Measurements from ENCODE around the gene NXPH2. TPM values are rescaled to one million over a fixed set of nuclear protein-coding genes. Genes with fewer than 3 reads are reported as not detected.

Gene NXPH2
- total RNA-seq, 2 experiments from 2014 or later, result not detected

- ChIA-PET POLR2A (no interaction called here), CTCF (interaction anchor here (1.0 kb wide), 1 partner anchor 11 kb away, joined by 3 read pairs; no protein-coding TSS in a partner anchor)
- no peak overlapping the region for H3K27ac Mint-ChIP-seq
- H3K4me1 Mint-ChIP-seq (ENCODE audit: low read depth), result peaks cover 3% of the 10 kb centered on the region
- DNase-seq (no peak), ATAC-seq (no peak)
- H3K36me3 Mint-ChIP-seq (ENCODE audit: low read depth), result no peaks in the 10 kb centered on the region
- H3K4me3 Mint-ChIP-seq, result no peak overlapping the region
- intact Hi-C loops (cut with micrococcal nuclease), result no loop called here
- no peaks in the 10 kb centered on the region for H3K9me3 Mint-ChIP-seq
- no peak for TF ChIP-seq CTCF (IDR thresholded peaks at IDR 0.05)
- peaks cover 23% of the 10 kb centered on the region for H3K27me3 Mint-ChIP-seq
Observed at GRCh38 chr2:138775736-138776135, 4.5 kb downstream of the NXPH2 start.

GRCh38 chr2:138771534-138771933 is 8.7 kb downstream of the NXPH2 start:
- no peaks in the 10 kb centered on the region for H3K36me3 Mint-ChIP-seq (ENCODE audit: low read depth)
- POLR2A ChIA-PET, result no interaction called here
- TF ChIP-seq CTCF (IDR thresholded peaks at IDR 0.05), result no peak
- no peak overlapping the region for H3K4me3 Mint-ChIP-seq
- CTCF ChIA-PET, result interaction anchor here (1.1 kb wide), 1 partner anchor 16 kb away, joined by 3 read pairs; no protein-coding TSS in a partner anchor
- H3K27ac Mint-ChIP-seq, result no peak overlapping the region
- no peak for DNase-seq
- ATAC-seq, result no peak
- no peaks in the 10 kb centered on the region for H3K4me1 Mint-ChIP-seq (ENCODE audit: low read depth)
- H3K27me3 Mint-ChIP-seq, result peaks cover 12% of the 10 kb centered on the region
- intact Hi-C loops (cut with micrococcal nuclease), result no loop called here
- H3K9me3 Mint-ChIP-seq, result no peaks in the 10 kb centered on the region

GRCh38 chr2:138767101-138767500 is 13.1 kb downstream of the NXPH2 start:
- POLR2A ChIA-PET, result no interaction called here
- CTCF ChIA-PET, result no interaction called here

GRCh38 chr2:138766464-138766863 is 13.7 kb downstream of the NXPH2 start:
- peaks cover 11% of the 10 kb centered on the region for H3K27me3 Mint-ChIP-seq
- intact Hi-C loops (cut with micrococcal nuclease), result no loop called here
- DNase-seq, result no peak
- H3K27ac Mint-ChIP-seq, result no peak overlapping the region
- ATAC-seq, result no peak
- H3K4me1 Mint-ChIP-seq (ENCODE audit: low read depth), result no peaks in the 10 kb centered on the region
- no peak overlapping the region for H3K4me3 Mint-ChIP-seq
- no peaks in the 10 kb centered on the region for H3K9me3 Mint-ChIP-seq
- ChIA-PET POLR2A (no interaction called here), CTCF (no interaction called here)
- H3K36me3 Mint-ChIP-seq (ENCODE audit: low read depth), result no peaks in the 10 kb centered on the region
- TF ChIP-seq CTCF (IDR thresholded peaks at IDR 0.05), result no peak

More at GRCh38 chr2:138767101-138767500, 13.1 kb downstream of the NXPH2 start:
- Mint-ChIP-seq H3K4me1 (ENCODE audit: low read depth) (no peaks in the 10 kb centered on the region), H3K27me3 (peaks cover 11% of the 10 kb centered on the region), H3K9me3 (no peaks in the 10 kb centered on the region), H3K4me3 (no peak overlapping the region), H3K27ac (no peak overlapping the region), H3K36me3 (ENCODE audit: low read depth) (no peaks in the 10 kb centered on the region)
- ATAC-seq (no peak), DNase-seq (no peak)
- intact Hi-C loops (cut with micrococcal nuclease), result no loop called here
- TF ChIP-seq CTCF (IDR thresholded peaks at IDR 0.05), result no peak

GRCh38 chr2:138763971-138764370 is 16.2 kb downstream of the NXPH2 start:
- ChIA-PET POLR2A (no interaction called here), CTCF (no interaction called here)
- no peaks in the 10 kb centered on the region for H3K4me1 Mint-ChIP-seq (ENCODE audit: low read depth)
- no peak for TF ChIP-seq CTCF (IDR thresholded peaks at IDR 0.05)
- peaks cover 6% of the 10 kb centered on the region for H3K27me3 Mint-ChIP-seq
- H3K36me3 Mint-ChIP-seq (ENCODE audit: low read depth), result no peaks in the 10 kb centered on the region
- ATAC-seq, result no peak
- H3K9me3 Mint-ChIP-seq, result no peaks in the 10 kb centered on the region
- no peak overlapping the region for H3K4me3 Mint-ChIP-seq
- DNase-seq, result no peak
- H3K27ac Mint-ChIP-seq, result no peak overlapping the region
- intact Hi-C loops (cut with micrococcal nuclease), result no loop called here

Measured in activated CD8-positive, alpha-beta T cell treated with anti-CD3 and anti-CD28 coated beads for 36 hours (primary cell).